ENCODE data around the gene PRKAR1B. TPM values are rescaled to one million over a fixed set of nuclear protein-coding genes. Genes with fewer than 3 reads are reported as not detected.

Gene PRKAR1B
- total RNA-seq, 1 donor from 2014 or later, result 11.8 TPM

GRCh38 chr7:596071-596818, 130.8 kb downstream of the PRKAR1B start:
- no peaks in the 10 kb centered on the region for H3K36me3 Mint-ChIP-seq
- H3K36me3 ChIP-seq, result no peaks in the 10 kb centered on the region
- H3K27me3 ChIP-seq, result no peaks in the 10 kb centered on the region
- no peak overlapping the region for H3K4me3 Mint-ChIP-seq
- H3K4me2 ChIP-seq, result no peak overlapping the region
- no peaks in the 10 kb centered on the region for H3K79me2 ChIP-seq (ENCODE audit: low read depth)
- no peak overlapping the region for H3K27ac ChIP-seq
- H3K4me3 ChIP-seq, result no peak overlapping the region
- no peak overlapping the region for H3K27ac Mint-ChIP-seq
- H3K4me1 ChIP-seq, result no peaks in the 10 kb centered on the region
- H4K20me1 ChIP-seq (ENCODE audit: low read depth), result no peaks in the 10 kb centered on the region
- H3K27me3 Mint-ChIP-seq (ENCODE audit: insufficient read depth, low read depth), result no peaks in the 10 kb centered on the region
- H3K4me1 Mint-ChIP-seq, result peaks cover 3% of the 10 kb centered on the region
- no peak overlapping the region for H3K9ac ChIP-seq
- no peak for DNase-seq (ENCODE audit: low spot score)
- TF ChIP-seq CTCF (IDR thresholded peaks at IDR 0.05), result no peak
- no peaks in the 10 kb centered on the region for H3K9me3 Mint-ChIP-seq
- H2AFZ ChIP-seq (replicated peaks), result no peak overlapping the region
- no peaks in the 10 kb centered on the region for H3F3A ChIP-seq (ENCODE audit: low read depth)
- no peaks in the 10 kb centered on the region for H3K9me3 ChIP-seq (ENCODE audit: low read depth)

- no peak overlapping the region for H3K4me3 Mint-ChIP-seq
- Histone ChIP-seq H3K4me2 (no peak overlapping the region), H3K9ac (no peak overlapping the region), H3K4me1 (no peaks in the 10 kb centered on the region), H3F3A (ENCODE audit: low read depth) (no peaks in the 10 kb centered on the region), H4K20me1 (ENCODE audit: low read depth) (no peaks in the 10 kb centered on the region), H3K36me3 (no peaks in the 10 kb centered on the region), H3K79me2 (ENCODE audit: low read depth) (no peaks in the 10 kb centered on the region), H3K4me3 (no peak overlapping the region), H2AFZ (replicated peaks) (no peak overlapping the region), H3K27ac (no peak overlapping the region), H3K27me3 (no peaks in the 10 kb centered on the region), H3K9me3 (ENCODE audit: low read depth) (no peaks in the 10 kb centered on the region)
- H3K36me3 Mint-ChIP-seq, result no peaks in the 10 kb centered on the region
- no peaks in the 10 kb centered on the region for H3K9me3 Mint-ChIP-seq
- TF ChIP-seq EZH2phosphoT487 (IDR thresholded peaks at IDR 0.05) (no peak), EZH2 (IDR thresholded peaks at IDR 0.05) (no peak), CTCF (IDR thresholded peaks at IDR 0.05) (no peak)
- no peak overlapping the region for H3K27ac Mint-ChIP-seq
- peaks cover 3% of the 10 kb centered on the region for H3K4me1 Mint-ChIP-seq
- no peak for DNase-seq (ENCODE audit: low spot score)
- H3K27me3 Mint-ChIP-seq (ENCODE audit: insufficient read depth, low read depth), result no peaks in the 10 kb centered on the region
Observed at GRCh38 chr7:595621-596010, 131.5 kb downstream of the PRKAR1B start.

DNA sequence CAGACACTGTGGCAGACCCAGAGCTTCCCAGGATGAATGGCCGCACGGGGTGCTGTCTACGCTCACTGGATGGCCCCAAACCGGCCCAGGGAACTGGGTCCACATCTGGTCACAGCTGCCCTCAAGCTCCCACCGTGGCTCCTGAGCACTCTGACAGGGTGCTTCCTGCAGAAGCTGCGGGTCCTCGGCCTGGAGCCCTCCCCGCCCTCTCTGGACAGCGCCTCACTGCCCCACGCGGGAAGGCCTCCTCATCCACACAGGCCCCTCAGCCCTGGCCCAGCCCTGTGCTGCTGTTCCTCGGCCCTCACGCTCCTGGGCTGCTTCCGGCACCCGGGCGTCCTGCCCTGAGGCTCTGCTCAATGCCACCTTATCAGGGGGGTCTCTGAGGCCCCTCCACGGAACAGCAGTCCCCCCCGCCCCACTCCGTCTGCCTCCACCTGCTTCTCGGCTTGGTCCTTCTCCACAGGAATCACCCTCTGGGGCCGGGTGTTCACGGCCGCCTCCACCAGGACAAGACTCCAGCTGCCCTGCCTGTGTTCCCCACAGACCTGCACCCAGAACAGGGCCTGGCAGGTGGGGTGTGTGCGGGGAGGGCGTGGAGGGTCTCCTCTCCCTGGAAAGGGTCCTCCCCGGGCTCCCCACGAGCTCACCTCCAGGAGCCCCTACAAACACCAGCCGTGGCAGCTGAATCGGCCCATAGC, 132.0 kb downstream of the PRKAR1B start:
- no peak overlapping the region for H2AFZ ChIP-seq (replicated peaks)
- peaks cover 2% of the 10 kb centered on the region for H3K27me3 Mint-ChIP-seq (ENCODE audit: insufficient read depth, low read depth)
- H3K4me3 ChIP-seq, result no peak overlapping the region
- no peaks in the 10 kb centered on the region for H3K9me3 ChIP-seq (ENCODE audit: low read depth)
- H3K27ac Mint-ChIP-seq, result no peak overlapping the region
- H4K20me1 ChIP-seq (ENCODE audit: low read depth), result no peaks in the 10 kb centered on the region
- H3K9ac ChIP-seq, result no peak overlapping the region
- H3K4me2 ChIP-seq, result no peak overlapping the region
- H3K9me3 Mint-ChIP-seq, result no peaks in the 10 kb centered on the region
- no peak overlapping the region for H3K27ac ChIP-seq
- no peaks in the 10 kb centered on the region for H3K79me2 ChIP-seq (ENCODE audit: low read depth)
- H3K4me3 Mint-ChIP-seq, result no peak overlapping the region
- TF ChIP-seq EZH2phosphoT487 (IDR thresholded peaks at IDR 0.05) (no peak), EZH2 (IDR thresholded peaks at IDR 0.05) (no peak), CTCF (IDR thresholded peaks at IDR 0.05) (no peak)
- H3K36me3 ChIP-seq, result no peaks in the 10 kb centered on the region
- DNase-seq (ENCODE audit: low spot score), result no peak
- no peaks in the 10 kb centered on the region for H3K27me3 ChIP-seq
- peaks cover 3% of the 10 kb centered on the region for H3K4me1 Mint-ChIP-seq
- H3K36me3 Mint-ChIP-seq, result no peaks in the 10 kb centered on the region
- no peaks in the 10 kb centered on the region for H3F3A ChIP-seq (ENCODE audit: low read depth)
- H3K4me1 ChIP-seq, result no peaks in the 10 kb centered on the region
